Measurements from ENCODE around the gene TTLL11. TPM values are rescaled to one million over a fixed set of nuclear protein-coding genes. Genes with fewer than 3 reads are reported as not detected.
"Not testable (repeated sequence)": the region's sequence is repeated elsewhere in the genome, so short reads cannot be mapped to it uniquely, and the experiment has no call there.

The TTLL11 gene
- total RNA-seq, 1 experiment from 2014 or later = 3.9 TPM

GRCh38 chr9:121815546-121816448, 277.3 kb downstream of the TTLL11 start:
- DNase-seq (ENCODE audit: low read depth) = no peak

GRCh38 chr9:121815084-121815483, 278.0 kb downstream of the TTLL11 start:
- no peak for DNase-seq (ENCODE audit: low read depth)

- DNase-seq (ENCODE audit: low read depth) = no peak
These were observed 278.5 kb downstream of the TTLL11 start for GRCh38 chr9:121814594-121814993.

GRCh38 chr9:121813519-121814210, 279.4 kb downstream of the TTLL11 start:
- DNase-seq (ENCODE audit: low read depth) = no peak

- DNase-seq (ENCODE audit: low read depth) = no peak
These were observed 280.9 kb downstream of the TTLL11 start for GRCh38 chr9:121812159-121812735.

- no peak for DNase-seq (ENCODE audit: low read depth)
These were observed 281.4 kb downstream of the TTLL11 start for GRCh38 chr9:121811751-121812150.

- no peak for DNase-seq (ENCODE audit: low read depth)
These were observed 282.0 kb downstream of the TTLL11 start for GRCh38 chr9:121811140-121811539.

- no peak for DNase-seq (ENCODE audit: low read depth)
These were observed 282.6 kb downstream of the TTLL11 start for GRCh38 chr9:121810489-121810888.

- DNase-seq (ENCODE audit: low read depth) = no peak
These were observed 283.6 kb downstream of the TTLL11 start for GRCh38 chr9:121809356-121810050.

- DNase-seq (ENCODE audit: low read depth) = no peak
These were observed 284.3 kb downstream of the TTLL11 start for GRCh38 chr9:121808781-121809180.

GRCh38 chr9:121807823-121808278, 285.3 kb downstream of the TTLL11 start:
- peak; percentile 13 for DNase-seq (ENCODE audit: low read depth)

GRCh38 chr9:121807069-121807822, 285.9 kb downstream of the TTLL11 start:
- no peak for DNase-seq (ENCODE audit: low read depth)

- DNase-seq (ENCODE audit: low read depth) = no peak
These were observed 290.4 kb downstream of the TTLL11 start for GRCh38 chr9:121802753-121803152.

- DNase-seq (ENCODE audit: low read depth) = no peak
These were observed 291.5 kb downstream of the TTLL11 start for GRCh38 chr9:121801579-121801978.

- no peak for DNase-seq (ENCODE audit: low read depth)
These were observed 292.7 kb downstream of the TTLL11 start for GRCh38 chr9:121800376-121800775.

- DNase-seq (ENCODE audit: low read depth) = no peak
These were observed 294.2 kb downstream of the TTLL11 start for GRCh38 chr9:121798941-121799340.

GRCh38 chr9:121797081-121797480, 296.0 kb downstream of the TTLL11 start:
- no peak for DNase-seq (ENCODE audit: low read depth)

GRCh38 chr9:121794334-121794733, 298.8 kb downstream of the TTLL11 start:
- not testable (repeated sequence) for DNase-seq (ENCODE audit: low read depth)

GRCh38 chr9:121792476-121792875, 300.6 kb downstream of the TTLL11 start:
- DNase-seq (ENCODE audit: low read depth) = not testable (repeated sequence)

- DNase-seq (ENCODE audit: low read depth) = no peak
These were observed 302.3 kb downstream of the TTLL11 start for GRCh38 chr9:121790841-121791240.

Data from M059J (cell line).